PC-3 (cell line): Measurements from ENCODE around the gene ZNF407. TPM values are rescaled to one million over a fixed set of nuclear protein-coding genes. Genes with fewer than 3 reads are reported as not detected.

ENCODE experiments used
- ATAC-seq: fragments of 200-7000 bp; cut with Tn5 transposase; 2 replicates; pipeline ENCODE4 v1.9.1; 2020; ENCODE audit warnings: mild to moderate bottlenecking, moderate library complexity
- BruUV-seq: library from RNA; stranded (reverse); fragments of 400-500 nt; replicated peaks from 2 replicates; lab custom pipeline; 2021; lab: Mats Ljungman, UMichigan
- CTCF ChIA-PET: fragments of 300-600 bp; sonication (Branson Sonifier 250); formaldehyde crosslinking; loops from one replicate; lab custom pipeline; 2022; ENCODE audit warnings: antibody characterized with exemption; lab: Charles Lee
- POLR2A ChIA-PET: fragments of 300-600 bp; sonication (Branson Sonifier 250); formaldehyde crosslinking; loops from one replicate; lab custom pipeline; 2022; ENCODE audit warnings: antibody characterized with exemption; ENCODE audit not compliant: unreplicated experiment; lab: Charles Lee
- DNase-seq: peaks from one replicate; pipeline ENCODE4 v3.0.0-alpha.2; 2015
- H2AFZ ChIP-seq: fragments of 300-600 bp; sonication (generic); 2 replicates; pipeline ENCODE4 v1.6.0; 2016; ENCODE audit warnings: antibody characterized with exemption, low read length
- H3F3A ChIP-seq: fragments of 300-600 bp; sonication (generic); one replicate; pipeline ENCODE4 v1.6.0; 2017; ENCODE audit warnings: antibody characterized with exemption, low read length, control low read depth, mild to moderate bottlenecking; ENCODE audit not compliant: unreplicated experiment
- H3K27ac ChIP-seq: fragments of 300-600 bp; sonication (generic); 2 replicates; pipeline ENCODE4 v1.5.1; 2016; ENCODE audit warnings: mild to moderate bottlenecking, low read length
- H3K27me3 ChIP-seq: fragments of 300-600 bp; sonication (generic); 2 replicates; pipeline ENCODE4 v1.6.1; 2016; ENCODE audit warnings: low read length, mixed read lengths
- H3K36me3 ChIP-seq: fragments of 300-600 bp; sonication (generic); 2 replicates; pipeline ENCODE4 v1.6.1; 2016; ENCODE audit warnings: low read depth, mixed run types, low read length, mixed read lengths
- H3K4me1 ChIP-seq: fragments of 300-600 bp; sonication (generic); 2 replicates; pipeline ENCODE4 v1.5.1; 2016; ENCODE audit warnings: low read length; ENCODE audit not compliant: insufficient read depth
- H3K4me2 ChIP-seq: fragments of 300-600 bp; sonication (generic); 2 replicates; pipeline ENCODE4 v1.6.0; 2016; ENCODE audit warnings: low read length
- H3K4me3 ChIP-seq: fragments of 300-600 bp; sonication (generic); 2 replicates; pipeline ENCODE4 v1.5.1; 2016; ENCODE audit warnings: mild to moderate bottlenecking, low read length, mixed read lengths
- H3K79me2 ChIP-seq: fragments of 300-600 bp; sonication (generic); 2 replicates; pipeline ENCODE4 v1.6.1; 2017; ENCODE audit warnings: low read length, mixed read lengths
- H3K9ac ChIP-seq: fragments of 300-600 bp; sonication (generic); 2 replicates; pipeline ENCODE4 v1.6.0; 2016; ENCODE audit warnings: mild to moderate bottlenecking, low read length
- H3K9me2 ChIP-seq: fragments of 300-600 bp; sonication (generic); replicated peaks from 2 replicates; pipeline ENCODE4 v1.6.1; 2016; ENCODE audit warnings: mixed run types, low read length, mixed read lengths
- H3K9me3 ChIP-seq: fragments of 300-600 bp; sonication (generic); 2 replicates; pipeline ENCODE4 v1.6.1; 2016; ENCODE audit warnings: low read length, mixed read lengths
- H4K20me1 ChIP-seq: fragments of 300-600 bp; sonication (generic); 2 replicates; pipeline ENCODE4 v1.6.1; 2016; ENCODE audit warnings: low read length, mixed read lengths
- CTCF ChIP-seq: fragments of 300-600 bp; sonication (generic); conservative IDR thresholded peaks from 2 replicates; pipeline ENCODE4 v1.5.1; 2017; ENCODE audit warnings: antibody characterized with exemption, low read depth, mild to moderate bottlenecking, low read length
- EZH2 ChIP-seq: fragments of 300-600 bp; sonication (generic); IDR thresholded peaks from one replicate; pipeline ENCODE4 v1.6.1; 2017; ENCODE audit warnings: antibody characterized with exemption, mild to moderate bottlenecking, low read length; ENCODE audit not compliant: unreplicated experiment
- EZH2phosphoT487 ChIP-seq: fragments of 300-600 bp; sonication (generic); IDR thresholded peaks from 2 replicates; pipeline ENCODE4 v1.6.1; 2018; ENCODE audit warnings: mild to moderate bottlenecking, antibody characterized with exemption, low read length, borderline replicate concordance
- intact Hi-C: fragments of 100-400 bp; cut with micrococcal nuclease; formaldehyde crosslinking; loops from 2 replicates; pipeline ENCODE4 v1.9.0; 2023
- total RNA-seq: library from RNA; depleted of rRNA; stranded (reverse); fragments of >200 nt; gene quantifications from 2 replicates; pipeline ENCODE4 v1.2.3, GENCODE V29; 2014

ZNF407 gene
- total RNA-seq, 1 experiment from 2014 or later, result 9.3 TPM

- no peaks in the 10 kb centered on the region for H3K9me3 ChIP-seq
- ChIA-PET POLR2A (no interaction called here), CTCF (no interaction called here)
- no peak overlapping the region for H3K27ac ChIP-seq
- no peaks in the 10 kb centered on the region for H3K36me3 ChIP-seq
- DNase-seq (no peak), ATAC-seq (no peak)
- no peak for TF ChIP-seq CTCF
- no peak for TF ChIP-seq EZH2
- no peak for TF ChIP-seq EZH2phosphoT487
- H3F3A ChIP-seq, result no peaks in the 10 kb centered on the region
- no peaks in the 10 kb centered on the region for H3K79me2 ChIP-seq
- no peak overlapping the region for H3K4me2 ChIP-seq
- no peaks in the 10 kb centered on the region for H3K9me2 ChIP-seq
- BruUV-seq, result no TSS peak
- intact Hi-C loops, result no loop called here
- no peak overlapping the region for H3K4me3 ChIP-seq
- peaks cover 9% of the 10 kb centered on the region; the same call in 1 of the 2 replicates for H3K4me1 ChIP-seq
- no peaks in the 10 kb centered on the region for H4K20me1 ChIP-seq
- no peak overlapping the region for H3K9ac ChIP-seq
- H3K27me3 ChIP-seq, result no peaks in the 10 kb centered on the region
- H2AFZ ChIP-seq, result no peak overlapping the region
Observed at GRCh38 chr18:74996055-74996454, 398.4 kb downstream of the ZNF407 start.

GRCh38 chr18:74996996-74997395, 399.3 kb downstream of the ZNF407 start:
- no peak overlapping the region for H3K9ac ChIP-seq
- no peaks in the 10 kb centered on the region for H3K79me2 ChIP-seq
- H3K4me3 ChIP-seq, result no peak overlapping the region
- no peaks in the 10 kb centered on the region for H4K20me1 ChIP-seq
- peaks cover 9% of the 10 kb centered on the region; the same call in 1 of the 2 replicates for H3K4me1 ChIP-seq
- no peaks in the 10 kb centered on the region for H3K9me3 ChIP-seq
- BruUV-seq, result no TSS peak
- ATAC-seq (no peak), DNase-seq (no peak)
- H3K9me2 ChIP-seq, result no peaks in the 10 kb centered on the region
- ChIA-PET CTCF (no interaction called here), POLR2A (no interaction called here)
- H3K36me3 ChIP-seq, result no peaks in the 10 kb centered on the region
- no peak overlapping the region for H3K4me2 ChIP-seq
- H3K27me3 ChIP-seq, result no peaks in the 10 kb centered on the region
- no peaks in the 10 kb centered on the region for H3F3A ChIP-seq
- intact Hi-C loops, result no loop called here
- H3K27ac ChIP-seq, result no peak overlapping the region
- TF ChIP-seq EZH2phosphoT487, result no peak
- no peak for TF ChIP-seq CTCF
- TF ChIP-seq EZH2, result no peak
- no peak overlapping the region for H2AFZ ChIP-seq

- intact Hi-C loops, result no loop called here
- H3K9ac ChIP-seq, result no peak overlapping the region
- no peaks in the 10 kb centered on the region for H4K20me1 ChIP-seq
- no peaks in the 10 kb centered on the region for H3K27me3 ChIP-seq
- DNase-seq (no peak), ATAC-seq (no peak)
- H3K9me2 ChIP-seq, result no peaks in the 10 kb centered on the region
- no peak overlapping the region for H2AFZ ChIP-seq
- CTCF ChIA-PET, result no interaction called here
- no peak overlapping the region for H3K4me3 ChIP-seq
- POLR2A ChIA-PET, result no interaction called here
- H3K4me2 ChIP-seq, result no peak overlapping the region
- H3K79me2 ChIP-seq, result no peaks in the 10 kb centered on the region
- no peak overlapping the region for H3K27ac ChIP-seq
- BruUV-seq, result no TSS peak
- H3K36me3 ChIP-seq, result no peaks in the 10 kb centered on the region
- no peaks in the 10 kb centered on the region for H3K9me3 ChIP-seq
- TF ChIP-seq EZH2phosphoT487 (no peak), CTCF (no peak), EZH2 (no peak)
- H3K4me1 ChIP-seq, result no peaks in the 10 kb centered on the region
- no peaks in the 10 kb centered on the region for H3F3A ChIP-seq
Observed at GRCh38 chr18:75000920-75001319, 403.2 kb downstream of the ZNF407 start.
